NCI-H1417 treated with DMSO at 0.1 percent for 48 hours (cell line): ENCODE measurements around the gene FNDC3B.

ENCODE experiments used
- DNase-seq: peaks from one replicate; lab custom pipeline; 2025; lab: John Stamatoyannopoulos, UW

The FNDC3B gene

DNA sequence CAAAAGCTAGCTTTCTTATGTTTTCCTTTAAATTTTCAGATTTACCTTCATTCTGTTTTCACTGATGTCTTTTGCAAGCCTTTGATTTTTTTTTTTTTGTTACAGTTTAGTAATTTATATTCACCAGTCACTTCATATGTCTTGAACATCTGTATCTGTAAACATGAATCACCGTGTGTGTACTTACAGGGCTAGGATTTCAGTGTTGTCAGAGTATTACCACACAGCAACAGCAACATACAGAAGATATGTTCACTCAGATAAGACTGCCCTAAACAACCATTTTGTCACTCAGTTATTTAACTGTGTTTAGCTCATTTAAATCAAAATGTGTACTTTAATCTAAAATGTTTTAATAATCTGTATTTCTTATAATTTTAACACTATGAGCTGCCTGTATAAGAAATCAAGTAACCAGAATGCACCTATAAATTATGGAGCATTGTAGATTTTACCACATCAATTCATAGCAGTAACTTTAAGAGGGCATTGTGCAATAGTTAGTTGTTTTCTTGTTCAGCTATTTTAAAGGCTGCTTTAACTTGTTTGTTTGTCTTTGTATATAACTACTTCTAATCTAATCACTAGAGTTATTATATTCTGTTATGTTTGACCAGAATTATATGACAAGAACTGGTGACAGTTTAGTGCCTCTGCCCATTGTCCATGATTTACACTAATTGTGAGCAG is 358.5 kb downstream of the FNDC3B start:
- DNase-seq = no peak

DNA sequence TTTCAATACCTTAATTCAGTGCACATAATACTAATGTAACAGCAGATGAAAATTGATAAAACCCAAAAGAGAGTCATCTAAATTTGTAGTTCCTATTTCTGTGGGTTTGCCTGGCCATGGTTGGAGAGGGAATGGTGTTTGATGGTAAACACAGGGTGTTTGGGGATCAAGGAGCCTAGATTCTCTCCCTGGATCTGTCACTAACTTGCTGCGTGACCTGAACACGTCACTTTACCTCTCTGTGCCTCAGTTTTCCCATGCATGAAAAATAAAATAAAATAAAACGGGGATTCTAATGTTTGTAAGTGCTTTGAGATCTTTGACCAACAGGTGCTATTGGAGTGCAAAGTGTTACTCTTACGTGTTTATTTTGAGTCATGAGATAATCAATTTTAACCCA is 359.1 kb downstream of the FNDC3B start:
- no peak for DNase-seq

DNA sequence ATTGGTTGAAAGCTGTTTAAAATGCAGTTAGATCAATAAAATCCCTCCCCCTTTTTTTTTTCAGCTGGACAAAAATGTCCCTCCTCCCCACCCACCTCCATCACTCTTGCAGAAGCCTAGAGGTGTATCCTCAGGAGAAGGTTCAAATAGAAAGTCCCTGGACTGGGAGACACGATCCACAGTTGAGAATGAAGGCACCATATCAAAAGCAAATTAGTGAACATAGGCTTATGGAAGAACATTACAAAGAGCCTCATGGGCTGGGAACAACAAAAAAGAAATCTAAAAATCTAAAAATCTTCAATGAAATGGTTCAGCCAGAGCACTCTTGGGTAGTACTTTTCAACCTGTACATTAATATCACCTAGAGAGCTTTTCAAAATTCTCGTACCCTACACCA is 362.7 kb downstream of the FNDC3B start:
- DNase-seq = no peak

GRCh38 chr3:172402892-172403643 is 363.7 kb downstream of the FNDC3B start:
- DNase-seq = no peak

DNA sequence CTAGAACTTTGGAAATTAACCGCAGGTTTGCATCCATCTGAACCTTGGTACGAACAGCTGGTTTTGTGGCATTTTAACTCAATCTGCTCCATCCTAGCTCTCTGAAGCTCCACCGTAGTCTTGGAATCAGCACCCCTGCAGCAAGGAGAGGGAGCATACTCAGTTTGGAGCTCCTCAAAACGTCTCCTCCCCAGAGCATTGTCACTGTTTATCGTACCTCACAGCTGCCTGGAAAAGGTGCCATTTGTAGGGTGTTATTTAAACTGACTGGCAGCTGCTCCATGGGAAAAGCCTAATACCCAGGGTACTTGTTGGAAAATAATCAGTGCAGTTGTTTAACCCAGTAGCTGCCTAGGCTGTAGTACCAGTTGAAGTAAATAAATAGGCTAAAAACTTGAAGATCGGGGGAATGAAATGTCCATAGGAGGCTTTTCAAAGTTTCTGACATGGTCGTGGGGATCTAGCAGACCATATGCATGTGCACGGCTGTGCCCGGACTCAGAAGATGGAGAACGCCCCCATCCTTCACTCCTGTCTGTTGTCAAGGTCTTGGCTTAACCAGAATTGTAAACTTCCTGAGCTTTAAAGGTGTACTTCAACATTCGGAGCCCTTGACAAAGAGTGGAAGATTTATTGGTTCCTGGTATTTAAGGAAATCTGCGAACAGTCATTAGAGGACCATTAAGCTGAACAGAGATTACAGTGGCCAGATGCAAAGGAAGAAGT is 365.0 kb downstream of the FNDC3B start:
- DNase-seq = no peak

GRCh38 chr3:172405914-172406313 is 366.5 kb downstream of the FNDC3B start:
- no peak for DNase-seq

DNA sequence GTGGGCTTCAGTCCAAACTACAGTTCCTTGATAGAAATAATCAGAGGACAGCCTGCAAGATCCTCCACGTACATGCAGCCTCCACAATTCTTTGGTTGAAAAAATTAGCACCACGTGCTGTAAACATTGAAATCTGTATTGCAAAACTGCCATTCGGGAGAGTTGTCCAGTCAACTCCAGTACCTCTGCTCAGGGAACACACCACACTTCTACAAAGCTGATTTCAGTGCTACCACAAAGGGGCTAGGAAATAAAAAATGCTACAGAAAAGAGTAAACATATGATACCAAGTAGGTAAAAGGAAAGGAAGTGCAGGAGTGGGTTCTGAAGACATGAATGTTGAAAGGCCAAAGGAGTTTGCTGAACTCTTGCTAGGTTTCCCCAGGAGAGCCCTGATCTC is 368.5 kb downstream of the FNDC3B start:
- DNase-seq = no peak

- DNase-seq = no peak
Observed at GRCh38 chr3:172410702-172411477, 371.5 kb downstream of the FNDC3B start.

DNA sequence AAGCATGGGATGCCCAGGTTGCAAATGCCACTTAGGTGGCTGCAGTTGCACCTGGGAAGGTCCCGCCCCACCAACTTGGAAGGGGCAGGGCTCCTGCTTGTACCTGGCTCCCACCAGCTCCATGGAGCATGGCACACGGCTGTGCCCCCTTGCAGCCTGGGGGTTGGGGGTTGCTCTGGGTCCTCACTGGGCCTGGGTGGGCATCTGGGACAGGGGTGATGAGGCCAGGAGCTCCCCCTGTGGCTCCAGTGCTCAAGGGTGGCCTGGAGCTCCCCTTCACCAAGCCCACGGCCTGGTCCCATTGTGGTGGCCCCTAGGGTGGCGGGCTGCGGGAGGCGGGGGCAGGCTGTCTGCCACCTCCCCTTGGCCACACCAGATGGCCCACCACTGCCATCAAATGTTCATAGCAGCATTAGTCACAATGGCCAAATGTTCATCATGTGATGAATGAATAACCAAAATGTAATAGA is 372.1 kb downstream of the FNDC3B start:
- no peak for DNase-seq

- no peak for DNase-seq
Observed at GRCh38 chr3:172415323-172415722, 375.9 kb downstream of the FNDC3B start.

GRCh38 chr3:172437713-172438112 is 398.3 kb downstream of the FNDC3B start:
- no peak for DNase-seq

GRCh38 chr3:172438186-172438585 is 398.8 kb downstream of the FNDC3B start:
- no peak for DNase-seq

DNA sequence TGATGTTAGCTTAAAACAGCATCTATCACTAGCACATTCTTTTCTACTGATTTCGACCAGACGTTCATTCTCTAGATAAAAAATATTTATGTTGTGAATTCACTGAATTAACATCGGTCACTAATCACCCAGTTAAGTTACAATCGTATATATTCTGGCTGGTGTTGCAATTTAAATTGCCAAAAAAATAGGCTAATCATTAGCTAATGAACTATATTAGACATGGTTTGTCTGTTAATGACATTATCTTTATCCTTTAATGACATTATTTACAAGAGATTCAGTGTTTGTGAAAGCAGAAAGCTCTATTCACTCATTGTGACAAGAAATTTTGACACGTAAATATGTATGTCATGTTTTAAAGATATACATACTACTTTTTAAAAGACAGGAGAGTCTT is 402.2 kb downstream of the FNDC3B start:
- DNase-seq = no peak

GRCh38 chr3:172442606-172443005 is 403.2 kb downstream of the FNDC3B start:
- no peak for DNase-seq

DNA sequence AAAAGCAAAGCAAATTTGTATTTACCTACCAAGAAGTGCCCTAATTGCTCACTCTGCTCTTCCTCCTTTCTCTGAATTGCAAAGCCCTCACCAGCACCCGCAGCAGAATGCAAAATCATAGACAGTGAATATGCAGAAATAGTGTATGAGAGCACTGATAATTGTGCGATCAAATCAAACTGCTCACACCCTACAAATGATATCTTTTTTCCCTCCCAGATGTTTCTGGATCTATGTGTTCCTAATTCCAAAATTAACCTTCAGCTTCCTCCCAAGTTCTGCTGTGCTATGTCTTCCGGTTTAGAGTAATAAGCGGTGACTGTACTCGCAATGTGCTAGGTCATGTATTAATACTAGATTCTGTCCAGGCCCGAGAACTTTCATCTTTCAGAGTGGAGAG is 405.4 kb downstream of the FNDC3B start:
- no peak for DNase-seq

- no peak for DNase-seq
Observed at GRCh38 chr3:172446198-172446597, 406.8 kb downstream of the FNDC3B start.

- no peak for DNase-seq
Observed at GRCh38 chr3:172447611-172448579, 408.5 kb downstream of the FNDC3B start, which contains the start of gene GHSR. Gene GHSR (minus strand): TSS chr3:172448456. CDS start chr3:172448413, 43 bp downstream.

DNA sequence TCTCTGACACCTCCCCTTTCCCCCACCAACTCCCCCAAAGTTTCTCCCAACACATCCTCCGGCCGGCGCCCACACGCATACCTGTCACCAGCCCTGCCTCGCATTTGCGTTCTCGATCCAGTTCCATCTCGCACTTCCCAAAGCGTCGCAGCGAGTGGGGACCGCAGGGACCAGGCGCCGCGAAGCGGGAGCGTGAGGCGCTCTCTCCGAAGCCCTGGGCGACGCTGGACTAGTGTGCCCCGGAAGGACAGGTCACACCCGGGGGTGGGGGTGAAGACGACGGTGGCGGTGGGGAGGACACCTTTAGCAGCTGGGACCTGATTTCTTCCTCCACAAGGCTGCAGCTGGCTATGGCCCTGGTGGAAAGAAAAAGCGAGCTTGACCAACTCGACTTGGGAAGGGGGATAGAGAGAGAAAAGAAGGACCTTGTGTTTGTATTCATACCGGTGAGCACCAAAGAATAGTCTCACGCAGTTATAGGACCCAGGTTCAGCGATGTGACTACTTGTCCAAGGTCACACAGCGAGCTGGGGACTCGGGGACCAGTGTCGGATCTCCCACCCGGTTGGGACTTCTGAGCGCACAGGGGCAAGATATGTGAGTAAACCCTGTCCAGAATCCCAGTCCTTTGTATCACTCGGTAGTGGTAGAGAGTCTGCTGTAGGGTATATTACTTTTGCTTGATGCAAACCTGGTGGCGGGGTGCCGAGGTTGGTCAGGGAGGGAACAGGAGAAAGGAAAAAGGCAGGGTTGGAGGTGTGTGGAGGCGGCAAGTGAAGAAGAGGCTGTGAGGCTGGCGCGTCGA is 409.5 kb downstream of the FNDC3B start:
- DNase-seq = no peak

DNA sequence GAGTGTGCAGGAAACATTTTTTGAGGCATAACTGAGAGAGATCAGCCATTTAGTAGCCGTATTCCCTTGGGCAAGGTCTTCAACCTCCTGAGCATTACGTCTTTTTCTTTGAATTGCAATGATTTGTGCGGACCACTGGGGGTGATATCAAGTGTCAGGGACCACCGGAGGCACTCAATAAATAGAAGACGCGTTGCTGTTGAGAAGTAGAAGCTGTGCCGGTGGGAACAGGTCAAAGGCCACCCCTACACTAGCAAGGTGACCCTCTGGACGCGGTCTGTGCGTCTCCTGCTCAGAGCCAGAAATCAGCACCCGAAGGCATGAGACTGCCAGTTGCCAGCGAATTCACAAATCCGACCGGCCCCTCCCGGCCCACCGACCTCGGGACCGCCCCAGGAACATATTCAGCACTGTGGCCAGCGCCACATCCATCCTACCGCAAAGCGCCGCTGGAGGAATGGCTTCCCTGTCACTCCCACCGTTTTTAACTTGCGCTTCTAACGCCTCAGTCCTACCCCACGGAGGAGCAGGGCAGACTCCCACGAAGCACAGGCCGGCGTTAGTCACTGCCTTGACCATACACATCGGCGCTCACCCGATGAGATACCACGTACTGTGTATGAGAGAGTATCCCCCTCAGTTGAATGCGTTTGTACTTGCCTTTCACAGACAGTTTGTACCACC is 410.2 kb downstream of the FNDC3B start:
- DNase-seq = no peak
